ENCODE data around the gene JMJD8. TPM values are rescaled to one million over a fixed set of nuclear protein-coding genes. Genes with fewer than 3 reads are reported as not detected.

JMJD8 gene
- total and polyA plus RNA-seq, 10 of the 15 experiments (the other 5 are each of a cell fraction or from before 2014, with no cell fraction given), result 1.00 to 50.4 (median 30.7) TPM

GRCh38 chr16:636206-637080, 47.7 kb downstream of the JMJD8 start, which contains the start of gene METTL26 (continued):
- TF ChIP-seq, protein P1, sequence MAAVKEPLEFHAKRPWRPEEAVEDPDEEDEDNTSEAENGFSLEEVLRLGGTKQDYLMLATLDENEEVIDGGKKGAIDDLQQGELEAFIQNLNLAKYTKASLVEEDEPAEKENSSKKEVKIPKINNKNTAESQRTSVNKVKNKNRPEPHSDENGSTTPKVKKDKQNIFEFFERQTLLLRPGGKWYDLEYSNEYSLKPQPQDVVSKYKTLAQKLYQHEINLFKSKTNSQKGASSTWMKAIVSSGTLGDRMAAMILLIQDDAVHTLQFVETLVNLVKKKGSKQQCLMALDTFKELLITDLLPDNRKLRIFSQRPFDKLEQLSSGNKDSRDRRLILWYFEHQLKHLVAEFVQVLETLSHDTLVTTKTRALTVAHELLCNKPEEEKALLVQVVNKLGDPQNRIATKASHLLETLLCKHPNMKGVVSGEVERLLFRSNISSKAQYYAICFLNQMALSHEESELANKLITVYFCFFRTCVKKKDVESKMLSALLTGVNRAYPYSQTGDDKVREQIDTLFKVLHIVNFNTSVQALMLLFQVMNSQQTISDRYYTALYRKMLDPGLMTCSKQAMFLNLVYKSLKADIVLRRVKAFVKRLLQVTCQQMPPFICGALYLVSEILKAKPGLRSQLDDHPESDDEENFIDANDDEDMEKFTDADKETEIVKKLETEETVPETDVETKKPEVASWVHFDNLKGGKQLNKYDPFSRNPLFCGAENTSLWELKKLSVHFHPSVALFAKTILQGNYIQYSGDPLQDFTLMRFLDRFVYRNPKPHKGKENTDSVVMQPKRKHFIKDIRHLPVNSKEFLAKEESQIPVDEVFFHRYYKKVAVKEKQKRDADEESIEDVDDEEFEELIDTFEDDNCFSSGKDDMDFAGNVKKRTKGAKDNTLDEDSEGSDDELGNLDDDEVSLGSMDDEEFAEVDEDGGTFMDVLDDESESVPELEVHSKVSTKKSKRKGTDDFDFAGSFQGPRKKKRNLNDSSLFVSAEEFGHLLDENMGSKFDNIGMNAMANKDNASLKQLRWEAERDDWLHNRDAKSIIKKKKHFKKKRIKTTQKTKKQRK (IDR thresholded peaks at IDR 0.05; ENCODE audit: low read depth, low read length), result no peak
- peak; percentile 64; the same call in 1 of the 2 replicates for TF ChIP-seq CBFB (IDR thresholded peaks at IDR 0.05; ENCODE audit: low read depth)
- no peak for TF ChIP-seq FOS (IDR thresholded peaks at IDR 0.05; ENCODE audit: borderline replicate concordance, extremely low read depth, insufficient read length)
- peak; percentile 78 for TF ChIP-seq E2F8 (IDR thresholded peaks at IDR 0.05; ENCODE audit: low read depth, partially characterized antibody)
- TF ChIP-seq, protein P2, sequence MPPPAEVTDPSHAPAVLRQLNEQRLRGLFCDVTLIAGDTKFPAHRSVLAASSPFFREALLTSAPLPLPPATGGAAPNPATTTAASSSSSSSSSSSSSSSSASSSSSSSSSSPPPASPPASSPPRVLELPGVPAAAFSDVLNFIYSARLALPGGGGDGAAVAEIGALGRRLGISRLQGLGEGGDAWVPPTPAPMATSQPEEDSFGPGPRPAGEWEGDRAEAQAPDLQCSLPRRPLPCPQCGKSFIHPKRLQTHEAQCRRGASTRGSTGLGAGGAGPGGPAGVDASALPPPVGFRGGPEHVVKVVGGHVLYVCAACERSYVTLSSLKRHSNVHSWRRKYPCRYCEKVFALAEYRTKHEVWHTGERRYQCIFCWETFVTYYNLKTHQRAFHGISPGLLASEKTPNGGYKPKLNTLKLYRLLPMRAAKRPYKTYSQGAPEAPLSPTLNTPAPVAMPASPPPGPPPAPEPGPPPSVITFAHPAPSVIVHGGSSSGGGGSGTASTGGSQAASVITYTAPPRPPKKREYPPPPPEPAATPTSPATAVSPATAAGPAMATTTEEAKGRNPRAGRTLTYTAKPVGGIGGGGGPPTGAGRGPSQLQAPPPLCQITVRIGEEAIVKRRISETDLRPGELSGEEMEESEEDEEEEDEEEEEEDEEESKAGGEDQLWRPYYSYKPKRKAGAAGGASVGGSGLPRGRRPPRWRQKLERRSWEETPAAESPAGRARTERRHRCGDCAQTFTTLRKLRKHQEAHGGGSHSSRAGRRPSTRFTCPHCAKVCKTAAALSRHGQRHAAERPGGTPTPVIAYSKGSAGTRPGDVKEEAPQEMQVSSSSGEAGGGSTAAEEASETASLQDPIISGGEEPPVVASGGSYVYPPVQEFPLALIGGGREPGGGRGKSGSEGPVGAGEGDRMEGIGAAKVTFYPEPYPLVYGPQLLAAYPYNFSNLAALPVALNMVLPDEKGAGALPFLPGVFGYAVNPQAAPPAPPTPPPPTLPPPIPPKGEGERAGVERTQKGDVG (CRISPR knock-in tag; IDR thresholded peaks at IDR 0.05), result no peak
- TF ChIP-seq RAD21 (IDR thresholded peaks at IDR 0.05; ENCODE audit: insufficient read depth, low read depth, low read length), result no peak
- peak; percentile 64 for TF ChIP-seq MLLT1 (IDR thresholded peaks at IDR 0.05)
- peak; percentile 73; the same call in 1 of the 2 replicates for TF ChIP-seq LARP7 (IDR thresholded peaks at IDR 0.05)
- TF ChIP-seq MYB (IDR thresholded peaks at IDR 0.05; ENCODE audit: borderline replicate concordance, low read depth, low read length), result 0 out of 2 replicates have a peak, but pooled peaks have one; percentile 37
- peak; percentile 96 for TF ChIP-seq RELB (IDR thresholded peaks at IDR 0.05; ENCODE audit: low read depth)
- TF ChIP-seq BACH1 (IDR thresholded peaks at IDR 0.05; ENCODE audit: borderline replicate concordance), result peak; percentile 84
- peak; percentile 100 for TF ChIP-seq ZNF24 (IDR thresholded peaks at IDR 0.05)
